ENCODE measurements around the gene SFI1. TPM values are rescaled to one million over a fixed set of nuclear protein-coding genes. Genes with fewer than 3 reads are reported as not detected.
"Not testable (repeated sequence)": the region's sequence is repeated elsewhere in the genome, so short reads cannot be mapped to it uniquely, and the experiment has no call there.

The SFI1 gene
- total and polyA plus RNA-seq, 3 donors from 2014 or later = 48.8 to 141 (median 129) TPM

DNA sequence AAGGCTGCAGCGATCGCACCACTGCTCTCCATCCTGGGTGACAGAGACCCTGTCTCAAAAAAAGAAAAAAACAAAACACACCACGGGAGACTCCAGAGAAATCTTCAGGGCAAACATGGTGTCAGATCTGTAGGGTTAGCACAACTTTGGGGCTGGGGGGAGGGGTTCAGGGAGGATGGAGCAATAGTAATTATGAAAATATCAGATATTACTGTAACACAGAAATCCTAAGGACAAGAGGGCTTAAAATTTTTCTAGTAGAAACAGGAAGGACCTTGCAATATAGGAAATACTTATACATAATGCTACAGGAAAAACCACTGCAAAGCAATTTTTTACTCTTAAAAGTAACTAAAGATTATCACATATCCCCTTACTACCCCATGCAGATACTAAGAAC, 20.5 kb upstream of the SFI1 start:
- intact Hi-C loops (cut with DNase I; ENCODE audit: low total_unique reads) = no loop called here

GRCh38 chr22:31477329-31477728, 19.0 kb upstream of the SFI1 start:
- intact Hi-C loops (cut with DNase I; ENCODE audit: low total_unique reads) = no loop called here
- Histone ChIP-seq H3K9me3 (no peaks in the 10 kb centered on the region), H3K4me3 (no peak overlapping the region), H3K36me3 (ENCODE audit: low read depth, missing control alignments) (no peaks in the 10 kb centered on the region), H3K27ac (no peak overlapping the region), H3K4me1 (no peaks in the 10 kb centered on the region), H3K27me3 (no peaks in the 10 kb centered on the region)
- TF ChIP-seq POLR2A (IDR thresholded peaks at IDR 0.05) = no peak
- no peak for TF ChIP-seq CTCF (IDR thresholded peaks at IDR 0.05)
- WGBS, 2 donors = 91 to 96% methylated on average over 4 of the region's 4 CpGs
- DNase-seq = no peak

More for the DNA sequence above, 20.5 kb upstream of the SFI1 start:
- H3K4me1 ChIP-seq = peaks cover 5% of the 10 kb centered on the region
- no peaks in the 10 kb centered on the region for H3K9me3 ChIP-seq
- H3K27ac ChIP-seq = no peak overlapping the region
- TF ChIP-seq CTCF (IDR thresholded peaks at IDR 0.05) (no peak), POLR2A (IDR thresholded peaks at IDR 0.05) (no peak)
- 59 to 63% methylated on average over 3 of the region's 3 CpGs for WGBS, 2 donors
- H3K27me3 ChIP-seq = no peaks in the 10 kb centered on the region
- H3K4me3 ChIP-seq = no peak overlapping the region
- no peak for DNase-seq
- no peaks in the 10 kb centered on the region for H3K36me3 ChIP-seq (ENCODE audit: low read depth, missing control alignments)

- Histone ChIP-seq H3K36me3 (ENCODE audit: low read depth, missing control alignments) (no peaks in the 10 kb centered on the region), H3K4me3 (no peak overlapping the region), H3K4me1 (no peaks in the 10 kb centered on the region), H3K9me3 (no peaks in the 10 kb centered on the region), H3K27ac (no peak overlapping the region), H3K27me3 (no peaks in the 10 kb centered on the region)
- no peak for TF ChIP-seq CTCF (IDR thresholded peaks at IDR 0.05)
- TF ChIP-seq POLR2A (IDR thresholded peaks at IDR 0.05) = no peak
- 94 to 97% methylated on average over 3 of the region's 3 CpGs for WGBS, 2 donors
- DNase-seq = no peak
- intact Hi-C loops (cut with DNase I; ENCODE audit: low total_unique reads) = no loop called here
These were observed 15.2 kb upstream of the SFI1 start for GRCh38 chr22:31481129-31481528.

- H3K36me3 ChIP-seq (ENCODE audit: low read depth, missing control alignments); H3K9me3 ChIP-seq; H3K4me1 ChIP-seq; H3K27me3 ChIP-seq; intact Hi-C loops (cut with DNase I; ENCODE audit: low total_unique reads); H3K4me3 ChIP-seq; DNase-seq; H3K27ac ChIP-seq: not testable (repeated sequence)
- 91 to 92% methylated on average over 8 of the region's 8 CpGs for WGBS, 2 donors
These were observed 13.9 kb upstream of the SFI1 start for GRCh38 chr22:31482470-31482869.

DNA sequence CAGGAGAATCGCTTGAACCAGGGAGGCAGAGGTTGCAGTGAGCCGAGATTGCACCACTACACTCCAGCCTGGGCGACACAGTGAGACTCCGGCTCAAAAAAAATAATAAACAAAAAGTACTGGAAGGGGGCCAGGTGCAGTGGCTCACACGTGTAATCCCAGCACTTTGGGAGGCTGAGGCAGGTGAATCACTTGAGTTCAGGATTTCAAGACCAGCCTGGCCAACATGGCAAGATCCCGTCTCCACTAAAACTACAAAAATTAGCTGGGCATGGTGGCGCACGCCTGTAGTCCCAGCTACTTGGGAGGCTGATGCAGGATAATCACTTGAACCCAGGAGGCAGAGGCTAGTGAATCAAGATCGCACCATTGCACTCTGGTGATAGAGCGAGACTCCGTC, 10.0 kb upstream of the SFI1 start:
- H3K9me3 ChIP-seq; DNase-seq; intact Hi-C loops (cut with DNase I; ENCODE audit: low total_unique reads); H3K27me3 ChIP-seq; H3K36me3 ChIP-seq (ENCODE audit: low read depth, missing control alignments); H3K27ac ChIP-seq; H3K4me3 ChIP-seq: not testable (repeated sequence)
- peaks cover 17% of the 10 kb centered on the region for H3K4me1 ChIP-seq
- 90 to 91% methylated on average over 11 of the region's 11 CpGs for WGBS, 2 donors

GRCh38 chr22:31486951-31487350, 9.4 kb upstream of the SFI1 start:
- no peaks in the 10 kb centered on the region for H3K36me3 ChIP-seq (ENCODE audit: low read depth, missing control alignments)

More at GRCh38 chr22:31486951-31487350, 9.4 kb upstream of the SFI1 start:
- peaks cover 17% of the 10 kb centered on the region for H3K4me1 ChIP-seq
- H3K27ac ChIP-seq = no peak overlapping the region
- no peaks in the 10 kb centered on the region for H3K9me3 ChIP-seq
- TF ChIP-seq POLR2A (IDR thresholded peaks at IDR 0.05) = no peak
- no peak for TF ChIP-seq CTCF (IDR thresholded peaks at IDR 0.05)
- intact Hi-C loops (cut with DNase I; ENCODE audit: low total_unique reads) = no loop called here
- no peak for DNase-seq
- H3K27me3 ChIP-seq = no peaks in the 10 kb centered on the region
- H3K4me3 ChIP-seq = no peak overlapping the region
- WGBS, 2 donors = 97 to 100% methylated on average over 2 of the region's 2 CpGs

Measured in testis (tissue), 3 donors.